ENCODE results near the gene NAV2.

GRCh38 chr11:19714387-19715363 is 2.0 kb downstream of the NAV2 start:
- TF ChIP-seq POLR2A (IDR thresholded peaks at IDR 0.05; ENCODE audit: extremely low read depth, insufficient read length) (no peak), CTCF (IDR thresholded peaks at IDR 0.05; ENCODE audit: low read depth, low read length) (no peak)

All from NB4 (cell line).